Liver (tissue), 9 donors: ENCODE results near the gene SUZ12. TPM values are rescaled to one million over a fixed set of nuclear protein-coding genes. Genes with fewer than 3 reads are reported as not detected.

Experiments used
- DNase-seq: peaks from one replicate; pipeline ENCODE4 v3.0.0-alpha.2; 2017; ENCODE audit warnings: low spot score
- H3K27ac ChIP-seq, 2 donors: one replicate each; pipeline ENCODE4 v1.7.0; 2013; ENCODE audit warnings: inconsistent platforms in 2 of 2, low read length in 2 of 2, control low read depth in 1 of 2, low read depth in 1 of 2, mild to moderate bottlenecking in 1 of 2
- H3K27me3 ChIP-seq, 4 donors: one replicate each; pipeline versions ENCODE4 v1.6.1 to v1.7.0; 2013; ENCODE audit warnings: low read length in 3 of 4, inconsistent platforms in 1 of 4, mild to moderate bottlenecking in 1 of 4, moderate library complexity in 1 of 4; ENCODE audit not compliant: control insufficient read depth in 4 of 4, insufficient read depth in 4 of 4
- H3K36me3 ChIP-seq, 4 donors: one replicate each; pipeline versions ENCODE4 v1.6.1 to v1.7.0; 2013; ENCODE audit warnings: low read length in 3 of 4, mild to moderate bottlenecking in 3 of 4, low read depth in 1 of 4, moderate library complexity in 1 of 4; ENCODE audit not compliant: control insufficient read depth in 4 of 4, insufficient read depth in 3 of 4
- H3K4me1 ChIP-seq, 4 donors: one replicate each; pipeline versions ENCODE4 v1.6.1 to v1.7.0; 2013; ENCODE audit warnings: low read length in 3 of 4, mild to moderate bottlenecking in 3 of 4, moderate library complexity in 1 of 4; ENCODE audit not compliant: control insufficient read depth in 4 of 4, insufficient read depth in 4 of 4
- H3K4me3 ChIP-seq, 3 donors: one replicate each; pipeline versions ENCODE4 v1.6.1 to v1.7.0; 2013; ENCODE audit warnings: low read length in 3 of 3, control low read depth in 1 of 3, low read depth in 1 of 3, mild to moderate bottlenecking in 1 of 3
- H3K9ac ChIP-seq, 2 donors: one replicate each; pipeline ENCODE4 v1.7.0; 2013; ENCODE audit warnings: low read length in 2 of 2, mild to moderate bottlenecking in 2 of 2, moderate library complexity in 2 of 2, control low read depth in 1 of 2, low read depth in 1 of 2
- H3K9me3 ChIP-seq, 4 donors: one replicate each; pipeline versions ENCODE4 v1.6.1 to v1.7.0; 2013; ENCODE audit warnings: low read length in 3 of 4; ENCODE audit not compliant: control insufficient read depth in 4 of 4
- EGR1 ChIP-seq, 2 donors: IDR thresholded peaks; 2 replicates each; pipeline ENCODE4 v1.6.1; 2016 to 2018; ENCODE audit warnings: antibody characterized with exemption in 2 of 2, low read depth in 2 of 2
- FOXA1 ChIP-seq: IDR thresholded peaks from 2 replicates; pipeline ENCODE4 v1.6.1; 2016; ENCODE audit warnings: antibody characterized with exemption
- GABPA ChIP-seq, 2 donors: IDR thresholded peaks in 1 of 2; conservative IDR thresholded peaks in 1 of 2; 2 replicates each; pipeline ENCODE4 v1.6.1; 2016; ENCODE audit warnings: antibody characterized with exemption in 2 of 2, mild to moderate bottlenecking in 1 of 2, moderate library complexity in 1 of 2
- HNF4A ChIP-seq, 2 donors: conservative IDR thresholded peaks; 2 replicates each; pipeline ENCODE4 v1.6.1; 2016; ENCODE audit warnings: antibody characterized with exemption in 2 of 2, mild to moderate bottlenecking in 2 of 2
- HNF4G ChIP-seq: IDR thresholded peaks from 2 replicates; pipeline ENCODE4 v1.6.1; 2016; ENCODE audit warnings: antibody characterized with exemption
- JUND ChIP-seq, 2 donors: IDR thresholded peaks; 2 replicates each; pipeline ENCODE4 v1.6.1; 2016; ENCODE audit warnings: antibody characterized with exemption in 2 of 2
- MAX ChIP-seq: IDR thresholded peaks from 2 replicates; pipeline ENCODE4 v1.6.1; 2016; ENCODE audit warnings: antibody characterized with exemption
- RAD21 ChIP-seq, 2 donors: IDR thresholded peaks; 2 replicates each; pipeline ENCODE4 v1.6.1; 2016; ENCODE audit warnings: antibody characterized with exemption in 2 of 2, mild to moderate bottlenecking in 2 of 2
- RXRA ChIP-seq, 2 donors: IDR thresholded peaks; 2 replicates each; pipeline ENCODE4 v1.6.1; 2017 to 2018; ENCODE audit warnings: antibody characterized with exemption in 2 of 2, mild to moderate bottlenecking in 1 of 2
- SP1 ChIP-seq: IDR thresholded peaks from 2 replicates; pipeline ENCODE4 v1.6.1; 2018; ENCODE audit warnings: antibody characterized with exemption, mild to moderate bottlenecking
- YY1 ChIP-seq: IDR thresholded peaks from 2 replicates; pipeline ENCODE4 v1.6.1; 2016; ENCODE audit warnings: antibody characterized with exemption, mild to moderate bottlenecking
- ZBTB33 ChIP-seq: IDR thresholded peaks from 2 replicates; pipeline ENCODE4 v1.6.1; 2016; ENCODE audit warnings: antibody characterized with exemption
- WGBS: extraction: QIAGEN DNeasy Blood & Tissue Kit; methylation state at CpG from one replicate; pipeline ENCODE4 v1.1.7; 2013; 5-methylcytosine and 5-hydroxymethylcytosine counted together
- polyA plus RNA-seq, 2 donors: library from polyadenylated mRNA; stranded (reverse) in 1 of 2; unstranded in 1 of 2; fragments of 200-250 nt in 1 of 2; fragments of >200 nt in 1 of 2; fragmentation: Nextera tagmentation in 1 of 2; extraction: Ambion mirVana in 1 of 2; gene quantifications; one replicate each; pipeline versions ENCODE4 v1.2.1 to v1.2.3, GENCODE V29; 2013 to 2015
- total RNA-seq, 2 donors: library from RNA; depleted of rRNA; stranded (reverse); fragments of >200 nt; gene quantifications; one replicate each; pipeline ENCODE4 v1.2.3, GENCODE V29; 2014
- TF ChIP-seq, protein P1 (sequence below): IDR thresholded peaks from 2 replicates; pipeline ENCODE4 v1.6.1; 2016; ENCODE audit warnings: antibody characterized with exemption, mild to moderate bottlenecking
- TF ChIP-seq, protein P2 (sequence below): fragments of 150-350 bp; IDR thresholded peaks from 2 replicates; pipeline ENCODE4 v1.5.1; 2017; ENCODE audit warnings: improper control_type of control experiment, low read depth, low read length; ENCODE audit not compliant: missing input control
- donor health status: healthy.
- donor health status: healthy.
- donor health status: healthy.
- donor health status: healthy.
- donor health status: healthy.

The SUZ12 gene
- total and polyA plus RNA-seq, 4 donors, result 5.2 to 32.4 (median 9.7) TPM

DNA sequence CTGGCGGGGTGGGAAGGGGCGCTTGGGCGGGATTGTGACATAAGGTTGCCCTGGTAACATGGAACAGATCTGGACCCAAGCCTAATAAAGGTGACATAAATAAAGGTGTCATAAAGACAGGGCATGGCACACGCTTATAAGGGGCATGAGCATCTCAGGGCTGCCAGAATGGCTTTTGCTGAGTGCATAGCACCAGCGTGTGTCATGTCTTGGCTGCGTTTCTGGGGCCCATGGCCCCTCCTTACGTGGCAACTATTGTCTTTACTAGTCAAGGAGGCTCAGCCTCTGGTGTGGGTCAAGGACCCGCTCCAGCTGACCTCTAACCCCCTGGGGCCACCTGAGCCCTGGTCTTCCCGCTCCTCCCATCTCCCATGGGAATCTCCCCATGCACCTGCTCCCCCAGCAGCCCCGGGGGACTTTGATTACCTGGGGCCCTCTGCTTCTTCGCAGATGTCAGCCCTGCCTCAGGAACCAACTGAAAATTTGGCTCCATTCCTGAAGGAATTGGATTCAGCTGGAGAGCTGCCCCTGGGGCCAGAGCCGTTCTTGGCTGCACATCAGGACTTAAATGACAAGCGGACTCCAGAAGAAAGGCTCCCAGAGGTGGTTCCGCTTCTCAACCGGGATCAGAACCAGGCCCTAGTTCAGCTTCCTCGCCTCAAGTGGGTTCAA is 84.3 kb downstream of the SUZ12 start:
- TF ChIP-seq HNF4A (conservative IDR thresholded peaks at IDR 0.05) (no peak), RAD21 (IDR thresholded peaks at IDR 0.05) (no peak), SP1 (no peak), EGR1 (IDR thresholded peaks at IDR 0.05; ENCODE audit: low read depth in 2 of 2) (no peak), YY1 (no peak), MAX (no peak), RXRA (IDR thresholded peaks at IDR 0.05) (no peak), FOXA1 (no peak), GABPA (IDR thresholded peaks at IDR 0.05 in 1 of 2, conservative IDR thresholded peaks at IDR 0.05 in 1 of 2) (no peak), ZBTB33 (no peak), JUND (IDR thresholded peaks at IDR 0.05) (no peak)
- TF ChIP-seq, protein P1, sequence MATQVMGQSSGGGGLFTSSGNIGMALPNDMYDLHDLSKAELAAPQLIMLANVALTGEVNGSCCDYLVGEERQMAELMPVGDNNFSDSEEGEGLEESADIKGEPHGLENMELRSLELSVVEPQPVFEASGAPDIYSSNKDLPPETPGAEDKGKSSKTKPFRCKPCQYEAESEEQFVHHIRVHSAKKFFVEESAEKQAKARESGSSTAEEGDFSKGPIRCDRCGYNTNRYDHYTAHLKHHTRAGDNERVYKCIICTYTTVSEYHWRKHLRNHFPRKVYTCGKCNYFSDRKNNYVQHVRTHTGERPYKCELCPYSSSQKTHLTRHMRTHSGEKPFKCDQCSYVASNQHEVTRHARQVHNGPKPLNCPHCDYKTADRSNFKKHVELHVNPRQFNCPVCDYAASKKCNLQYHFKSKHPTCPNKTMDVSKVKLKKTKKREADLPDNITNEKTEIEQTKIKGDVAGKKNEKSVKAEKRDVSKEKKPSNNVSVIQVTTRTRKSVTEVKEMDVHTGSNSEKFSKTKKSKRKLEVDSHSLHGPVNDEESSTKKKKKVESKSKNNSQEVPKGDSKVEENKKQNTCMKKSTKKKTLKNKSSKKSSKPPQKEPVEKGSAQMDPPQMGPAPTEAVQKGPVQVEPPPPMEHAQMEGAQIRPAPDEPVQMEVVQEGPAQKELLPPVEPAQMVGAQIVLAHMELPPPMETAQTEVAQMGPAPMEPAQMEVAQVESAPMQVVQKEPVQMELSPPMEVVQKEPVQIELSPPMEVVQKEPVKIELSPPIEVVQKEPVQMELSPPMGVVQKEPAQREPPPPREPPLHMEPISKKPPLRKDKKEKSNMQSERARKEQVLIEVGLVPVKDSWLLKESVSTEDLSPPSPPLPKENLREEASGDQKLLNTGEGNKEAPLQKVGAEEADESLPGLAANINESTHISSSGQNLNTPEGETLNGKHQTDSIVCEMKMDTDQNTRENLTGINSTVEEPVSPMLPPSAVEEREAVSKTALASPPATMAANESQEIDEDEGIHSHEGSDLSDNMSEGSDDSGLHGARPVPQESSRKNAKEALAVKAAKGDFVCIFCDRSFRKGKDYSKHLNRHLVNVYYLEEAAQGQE, result no peak
- TF ChIP-seq, protein P2, sequence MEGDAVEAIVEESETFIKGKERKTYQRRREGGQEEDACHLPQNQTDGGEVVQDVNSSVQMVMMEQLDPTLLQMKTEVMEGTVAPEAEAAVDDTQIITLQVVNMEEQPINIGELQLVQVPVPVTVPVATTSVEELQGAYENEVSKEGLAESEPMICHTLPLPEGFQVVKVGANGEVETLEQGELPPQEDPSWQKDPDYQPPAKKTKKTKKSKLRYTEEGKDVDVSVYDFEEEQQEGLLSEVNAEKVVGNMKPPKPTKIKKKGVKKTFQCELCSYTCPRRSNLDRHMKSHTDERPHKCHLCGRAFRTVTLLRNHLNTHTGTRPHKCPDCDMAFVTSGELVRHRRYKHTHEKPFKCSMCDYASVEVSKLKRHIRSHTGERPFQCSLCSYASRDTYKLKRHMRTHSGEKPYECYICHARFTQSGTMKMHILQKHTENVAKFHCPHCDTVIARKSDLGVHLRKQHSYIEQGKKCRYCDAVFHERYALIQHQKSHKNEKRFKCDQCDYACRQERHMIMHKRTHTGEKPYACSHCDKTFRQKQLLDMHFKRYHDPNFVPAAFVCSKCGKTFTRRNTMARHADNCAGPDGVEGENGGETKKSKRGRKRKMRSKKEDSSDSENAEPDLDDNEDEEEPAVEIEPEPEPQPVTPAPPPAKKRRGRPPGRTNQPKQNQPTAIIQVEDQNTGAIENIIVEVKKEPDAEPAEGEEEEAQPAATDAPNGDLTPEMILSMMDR, result no peak
- Histone ChIP-seq H3K9me3 (no peaks in the 10 kb centered on the region), H3K36me3 (peaks cover 0 to 9% (median under 1%) of the 10 kb centered on the region in 4 donors), H3K27me3 (no peaks in the 10 kb centered on the region), H3K9ac (no peak overlapping the region), H3K27ac (no peak overlapping the region), H3K4me1 (peaks cover 0 to 1% (median 0%) of the 10 kb centered on the region in 4 donors), H3K4me3 (no peak overlapping the region)
- 94% methylated on average over 16 of the region's 16 CpGs for WGBS
- DNase-seq, result no peak

- no peak for DNase-seq
- H3K9ac ChIP-seq, result no peak overlapping the region
- H3K27me3 ChIP-seq, result no peaks in the 10 kb centered on the region
- H3K4me3 ChIP-seq, result no peak overlapping the region
- H3K9me3 ChIP-seq, result no peaks in the 10 kb centered on the region
- H3K36me3 ChIP-seq, result peaks cover 0 to 9% (median under 1%) of the 10 kb centered on the region in 4 donors
- WGBS, result 97% methylated on average over 7 of the region's 7 CpGs
- no peak overlapping the region for H3K27ac ChIP-seq
- H3K4me1 ChIP-seq, result peaks cover 0 to 1% (median 0%) of the 10 kb centered on the region in 4 donors
- TF ChIP-seq, protein P1, result no peak
- TF ChIP-seq YY1 (no peak), GABPA (IDR thresholded peaks at IDR 0.05 in 1 of 2, conservative IDR thresholded peaks at IDR 0.05 in 1 of 2) (no peak), ZBTB33 (no peak), HNF4G (no peak), EGR1 (IDR thresholded peaks at IDR 0.05; ENCODE audit: low read depth in 2 of 2) (no peak), JUND (IDR thresholded peaks at IDR 0.05) (no peak), MAX (no peak), RXRA (IDR thresholded peaks at IDR 0.05) (no peak)
Observed at GRCh38 chr17:32021615-32021955, 84.8 kb downstream of the SUZ12 start.
